Stimulated activated CD8-positive, alpha-beta memory T cell treated with anti-CD3 and anti-CD28 coated beads, Interleukin-7, amount 100 ng/mL, for 24 hours (primary cell): ENCODE results near the gene SAMD8.
A peak's percentile ranks its signal among the peaks of the same experiment; 100 is the strongest.

Source experiments
- DNase-seq: peaks from one replicate; pipeline ENCODE4 v3.0.0-alpha.2; 2020; ENCODE audit warnings: low read depth

Gene SAMD8

GRCh38 chr10:75111365-75111906 lies at the start of gene SAMD8:
TSS of gene SAMD8 (plus strand) at chr10:75111656. CDS start at chr10:75150529, 38,873 bp downstream.
- peak; percentile 94 for DNase-seq

- DNase-seq = no peak
These were observed 49.5 kb upstream of the SAMD8 start for GRCh38 chr10:75061709-75062505.

DNA sequence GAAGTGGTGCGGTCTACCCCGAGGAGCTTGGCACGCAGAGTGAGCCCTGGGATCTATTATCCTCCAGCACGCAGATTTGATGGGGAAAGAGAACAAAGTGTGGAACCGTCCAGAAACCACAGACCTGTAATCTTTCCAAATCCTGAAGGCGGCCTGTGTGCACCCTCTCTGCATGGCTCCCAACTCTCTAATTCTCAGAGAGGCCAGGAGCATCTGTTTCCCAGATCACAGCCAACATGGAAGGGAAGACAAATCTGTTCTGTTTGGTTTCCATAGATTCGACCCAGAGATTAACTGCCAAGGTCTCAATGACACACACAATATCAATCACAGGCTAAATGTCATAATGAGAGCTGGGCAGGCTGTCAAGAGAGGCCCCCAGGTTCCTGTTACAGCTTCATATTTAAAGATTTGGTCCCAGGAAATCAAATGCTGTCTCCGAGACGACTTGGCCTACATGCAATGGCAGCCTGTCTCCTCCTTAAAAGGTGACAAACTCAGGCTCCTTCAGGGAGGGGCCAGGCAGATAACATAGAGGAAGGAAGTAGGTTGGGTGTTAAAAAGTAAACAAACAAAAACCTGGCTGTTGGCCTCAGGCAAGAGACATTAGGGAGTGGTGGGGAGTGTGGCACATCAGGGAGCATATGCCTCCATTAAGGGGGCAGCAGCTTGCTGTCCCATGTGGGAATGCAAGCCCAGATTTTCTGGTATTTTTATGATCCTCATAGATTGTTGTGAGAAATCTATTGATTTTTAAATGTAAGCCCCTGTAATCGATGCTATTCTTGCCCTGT lies 48.8 kb upstream of the SAMD8 start:
- DNase-seq = no peak

DNA sequence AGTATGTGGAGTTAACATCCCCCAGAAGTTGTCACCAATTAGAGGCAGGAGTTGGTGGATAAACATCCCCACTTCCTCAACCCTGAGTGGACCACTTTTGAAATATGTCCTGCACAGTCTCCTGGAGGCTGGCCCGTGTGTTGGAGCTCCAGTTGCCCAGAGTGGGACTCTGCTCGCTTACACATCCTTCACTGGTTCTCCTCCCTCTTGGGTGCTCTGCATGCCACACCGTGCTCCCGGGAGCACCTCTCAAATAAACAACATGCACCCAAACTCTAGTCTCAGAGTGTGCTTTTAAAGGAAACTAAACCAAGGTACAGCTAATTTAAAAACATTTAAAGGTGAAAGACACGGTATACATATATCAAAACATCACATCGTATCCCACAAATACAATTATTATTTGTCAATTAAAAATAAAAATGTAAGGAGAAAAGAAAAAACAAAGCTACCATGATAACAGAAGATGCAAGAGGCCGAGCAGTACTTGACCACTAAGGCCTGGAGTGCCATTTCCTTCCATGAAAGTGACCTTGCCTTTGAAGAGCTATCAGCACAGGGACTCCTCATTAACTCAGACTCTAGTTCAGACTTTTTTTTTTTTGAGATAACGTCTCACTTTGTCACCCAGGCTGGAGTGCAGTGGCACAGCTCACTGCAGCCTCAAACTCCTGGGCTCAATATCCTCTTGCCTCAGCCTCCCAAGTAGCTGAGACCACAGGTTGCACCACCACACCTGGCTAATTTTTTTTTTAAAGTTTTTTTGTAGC lies 47.8 kb upstream of the SAMD8 start:
- no peak for DNase-seq

GRCh38 chr10:75065076-75065475 lies 46.4 kb upstream of the SAMD8 start:
- no peak for DNase-seq

GRCh38 chr10:75066271-75066670 lies 45.2 kb upstream of the SAMD8 start:
- no peak for DNase-seq

- no peak for DNase-seq
These were observed 44.2 kb upstream of the SAMD8 start for GRCh38 chr10:75067272-75067671.

DNA sequence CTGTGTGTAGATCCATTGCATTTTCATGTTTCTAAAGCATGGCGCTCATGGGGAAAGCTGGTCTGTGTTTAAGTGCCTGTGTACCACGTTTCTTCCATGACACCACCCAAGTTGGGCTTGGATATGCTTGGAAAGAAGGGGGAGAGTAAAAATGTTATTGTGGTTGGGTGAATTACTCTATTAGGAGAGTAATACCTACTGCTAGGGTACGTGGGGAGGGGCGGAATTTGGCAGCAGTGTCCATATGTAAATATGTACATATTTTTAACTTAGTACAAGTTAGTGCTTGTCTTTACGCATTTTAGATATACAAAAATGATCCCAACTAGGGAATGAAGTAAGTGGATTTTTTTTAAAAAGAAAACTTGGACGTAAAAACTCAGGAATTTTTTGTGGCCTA lies 42.9 kb upstream of the SAMD8 start:
- no peak for DNase-seq

- no peak for DNase-seq
These were observed 41.0 kb upstream of the SAMD8 start for GRCh38 chr10:75070476-75070875.

DNA sequence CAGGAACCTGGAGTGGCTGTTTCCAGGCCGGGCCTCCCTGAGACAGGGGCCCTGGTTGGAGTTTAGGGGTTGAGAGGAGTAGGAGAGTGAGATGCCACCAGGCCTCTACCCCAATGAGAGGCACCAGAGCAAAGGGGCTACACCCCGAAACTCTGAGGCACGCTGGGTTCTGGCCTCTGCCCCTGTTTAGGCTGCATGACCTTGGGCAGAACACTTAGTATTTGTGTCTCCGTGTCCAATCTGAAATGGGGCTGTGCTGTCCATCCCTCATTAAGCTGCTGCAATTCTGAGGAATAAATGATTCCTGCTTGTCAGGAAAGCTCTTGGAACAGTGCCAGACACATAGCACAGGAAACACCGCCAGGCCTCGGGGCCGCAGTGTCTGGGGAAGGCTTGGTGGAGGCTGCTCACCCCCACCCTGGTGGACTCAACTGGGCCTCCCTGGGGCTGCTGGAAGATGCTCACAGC lies 40.5 kb upstream of the SAMD8 start:
- no peak for DNase-seq

DNA sequence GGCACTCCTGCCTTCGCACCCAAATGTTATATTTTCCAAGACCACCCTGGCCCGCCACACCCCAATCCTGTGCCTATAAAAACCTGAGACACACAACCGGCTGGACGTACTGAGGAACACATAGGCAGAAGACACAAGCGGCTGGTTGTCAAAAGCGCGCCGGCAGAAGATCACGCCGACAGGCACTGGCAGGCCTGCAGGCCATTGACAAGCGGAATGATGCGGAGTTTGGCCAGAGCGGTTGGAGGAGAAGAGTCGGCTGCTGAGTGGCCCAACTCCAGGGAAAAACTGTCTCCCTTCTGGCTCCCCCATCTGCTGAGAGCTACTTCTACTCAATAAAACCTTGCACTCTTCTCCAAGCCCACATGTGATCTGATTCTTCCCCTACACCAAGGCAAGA lies 39.7 kb upstream of the SAMD8 start:
- DNase-seq = no peak

DNA sequence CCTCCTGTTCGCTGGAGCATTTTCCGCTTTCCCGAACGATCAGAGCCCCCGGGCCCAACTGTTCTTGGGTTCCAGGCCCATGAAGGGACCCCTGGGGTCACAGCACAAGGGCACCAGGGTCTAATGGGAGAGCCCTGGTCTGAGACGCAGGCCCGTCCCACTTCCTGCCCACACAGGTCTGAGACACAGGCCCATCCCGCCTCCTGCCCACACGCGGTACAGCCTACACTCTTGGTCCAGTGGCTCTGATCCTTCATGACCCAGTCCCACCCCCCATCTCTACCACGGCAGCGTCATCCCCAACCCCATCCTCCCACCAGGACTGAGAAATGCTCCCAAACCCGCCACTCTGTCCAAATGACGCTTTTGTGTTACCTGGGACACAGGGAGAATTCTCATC lies 38.7 kb upstream of the SAMD8 start:
- no peak for DNase-seq

DNA sequence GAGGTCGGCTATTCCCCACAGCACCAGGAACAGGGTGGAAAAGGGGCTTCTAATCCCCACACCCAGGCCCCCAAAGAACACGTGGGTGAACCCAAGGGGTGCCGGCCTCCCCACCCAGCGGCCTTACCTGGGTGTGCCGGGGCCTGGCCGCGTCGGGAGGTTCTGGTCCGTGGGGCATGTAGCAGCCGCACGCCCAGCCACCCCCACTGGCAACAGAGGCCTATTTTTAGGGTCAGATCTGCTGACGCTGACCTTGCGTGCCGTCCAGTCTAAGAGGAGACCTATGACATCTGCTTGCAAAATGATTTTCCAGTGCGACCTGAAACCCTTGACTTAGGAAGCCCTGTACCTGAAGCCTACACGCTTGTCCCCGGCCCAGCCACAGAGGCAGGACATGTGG lies 38.0 kb upstream of the SAMD8 start:
- DNase-seq = no peak

DNA sequence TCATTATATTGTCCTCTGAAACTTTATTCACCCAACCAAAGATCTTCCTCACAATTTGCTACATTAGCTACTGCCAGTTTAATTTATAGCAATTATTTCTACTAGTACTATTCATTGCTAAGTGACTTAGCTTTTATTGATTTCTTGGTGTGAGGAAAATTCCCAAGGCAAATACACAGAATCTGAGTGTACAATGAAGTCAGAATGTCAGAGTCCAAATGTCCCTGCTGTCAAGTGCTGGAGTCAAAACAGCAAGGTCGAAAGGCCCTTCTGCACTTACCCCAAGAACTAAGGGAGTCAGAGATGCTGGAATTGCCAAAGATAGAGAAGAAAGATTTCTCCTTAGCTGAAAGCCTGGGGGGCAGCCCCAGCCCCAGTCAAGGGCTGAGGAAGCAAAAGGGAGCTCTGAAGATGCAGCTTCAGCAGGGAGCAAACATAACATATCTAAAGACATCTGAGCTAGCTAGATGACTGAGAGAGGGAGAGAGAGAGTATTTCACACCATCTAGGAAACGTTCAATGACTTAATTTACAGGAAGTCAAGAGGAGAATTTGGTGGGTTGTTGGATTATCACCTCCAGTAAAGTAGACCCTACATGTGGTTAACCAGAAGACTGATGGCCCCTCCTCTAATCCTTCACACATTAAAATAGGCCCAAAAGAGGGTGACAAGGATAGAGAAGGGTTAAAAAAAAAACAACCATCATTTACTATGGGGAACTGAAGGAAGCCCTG lies 36.6 kb upstream of the SAMD8 start:
- DNase-seq = no peak

DNA sequence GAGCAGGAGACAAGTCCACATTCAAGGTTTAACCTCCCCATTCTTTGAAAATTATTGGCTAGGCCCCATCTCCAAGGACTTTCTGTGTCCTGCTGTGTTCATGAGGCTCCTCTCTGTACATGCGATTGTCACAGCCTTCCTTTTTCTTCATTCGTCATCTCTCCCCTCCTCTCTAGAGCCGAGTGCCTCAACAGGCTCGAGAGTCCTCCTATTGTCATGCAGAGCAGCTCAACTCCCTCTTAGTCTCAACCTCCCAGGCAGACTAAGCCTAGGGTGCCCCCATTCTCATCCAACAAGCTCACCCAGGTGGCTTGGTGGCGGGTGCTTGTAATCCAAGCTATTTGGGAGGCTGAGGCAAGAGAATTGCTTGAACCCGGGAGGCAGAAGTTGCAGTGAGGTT lies 35.1 kb upstream of the SAMD8 start:
- no peak for DNase-seq

DNA sequence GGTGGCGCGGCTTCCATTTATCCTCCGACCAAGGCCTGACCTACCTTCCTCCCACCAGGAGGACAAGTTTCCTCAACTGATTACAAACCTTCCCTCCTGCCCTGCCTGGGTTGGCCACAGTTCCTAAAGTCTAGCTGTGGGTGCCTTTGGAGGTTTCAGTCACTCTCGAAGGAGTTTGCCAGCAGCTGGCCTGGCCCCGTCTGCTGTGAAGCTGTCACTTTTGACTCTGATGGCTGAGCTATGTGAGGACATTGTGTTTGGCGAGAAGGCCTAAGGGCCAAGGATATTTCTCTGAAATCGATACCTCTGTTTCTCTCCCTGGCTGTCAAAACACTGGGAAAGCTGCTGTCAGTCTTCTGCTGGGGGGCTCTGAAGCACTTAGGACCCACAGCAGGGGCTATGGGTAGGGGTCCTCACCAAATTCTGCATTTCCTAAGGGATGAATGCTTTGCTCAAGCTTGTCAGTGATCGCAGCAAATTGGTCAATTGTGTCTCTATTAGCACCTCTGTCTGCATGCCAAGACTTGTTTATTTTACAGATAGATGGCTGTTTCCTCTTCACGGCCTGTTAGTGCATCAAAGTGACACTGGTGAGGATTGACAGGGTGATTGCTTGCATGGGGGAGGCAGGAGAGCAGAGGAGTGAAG lies 31.9 kb upstream of the SAMD8 start:
- no peak for DNase-seq

- DNase-seq = no peak
These were observed 30.9 kb upstream of the SAMD8 start for GRCh38 chr10:75080554-75080953.

DNA sequence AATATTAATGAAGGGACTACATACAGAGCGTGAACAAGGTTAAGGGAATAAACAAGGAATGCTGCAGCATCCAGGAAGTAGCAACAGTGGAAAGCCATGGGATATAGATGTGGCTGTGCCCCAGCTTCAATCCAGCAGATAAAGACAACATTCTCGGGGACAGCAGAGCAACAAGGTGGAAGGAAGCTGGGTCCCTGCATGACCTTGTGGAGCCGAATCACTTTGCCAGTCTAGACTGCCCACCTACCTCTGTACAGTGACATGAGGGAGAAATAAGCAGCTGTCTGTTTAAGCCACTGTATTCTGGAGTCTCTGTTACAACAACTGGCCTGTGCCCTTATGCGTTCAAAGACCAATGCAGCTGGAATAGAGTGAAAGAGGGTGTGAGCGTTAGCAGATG lies 30.1 kb upstream of the SAMD8 start:
- DNase-seq = no peak

- DNase-seq = no peak
These were observed 27.3 kb upstream of the SAMD8 start for GRCh38 chr10:75083972-75084833.

- DNase-seq = no peak
These were observed 26.5 kb upstream of the SAMD8 start for GRCh38 chr10:75084834-75085384.
